ENCODE data around the gene LAMB3.

LAMB3 gene

GRCh38 chr1:209580577-209580976 lies 71.6 kb downstream of the LAMB3 start:
- Histone ChIP-seq H3K27me3 (peaks cover 8% of the 10 kb centered on the region), H3K4me3 (ENCODE audit: low read depth, low read length) (no peak overlapping the region), H3K9me3 (no peaks in the 10 kb centered on the region), H3K36me3 (no peaks in the 10 kb centered on the region), H3K4me1 (0 out of 2 replicates have a peak, but pooled peaks cover 2% of the 10 kb centered on the region)
- no peak for DNase-seq
- no peak for TF ChIP-seq CTCF (IDR thresholded peaks at IDR 0.05; ENCODE audit: low read depth, low read length)

GRCh38 chr1:209577346-209577745 lies 74.9 kb downstream of the LAMB3 start:
- 0 out of 2 replicates have a peak, but pooled peaks cover 2% of the 10 kb centered on the region for H3K4me1 ChIP-seq
- DNase-seq: no peak
- no peaks in the 10 kb centered on the region for H3K9me3 ChIP-seq
- H3K27me3 ChIP-seq: peaks cover 11% of the 10 kb centered on the region
- no peak overlapping the region for H3K4me3 ChIP-seq (ENCODE audit: low read depth, low read length)
- H3K36me3 ChIP-seq: no peaks in the 10 kb centered on the region
- no peak for TF ChIP-seq CTCF (IDR thresholded peaks at IDR 0.05; ENCODE audit: low read depth, low read length)

GRCh38 chr1:209576392-209577197 lies 75.6 kb downstream of the LAMB3 start:
- Histone ChIP-seq H3K36me3 (no peaks in the 10 kb centered on the region), H3K9me3 (no peaks in the 10 kb centered on the region), H3K4me1 (0 out of 2 replicates have a peak, but pooled peaks cover 2% of the 10 kb centered on the region), H3K27me3 (peaks cover 13% of the 10 kb centered on the region), H3K4me3 (ENCODE audit: low read depth, low read length) (no peak overlapping the region)
- peak; percentile 95 for TF ChIP-seq CTCF (IDR thresholded peaks at IDR 0.05; ENCODE audit: low read depth, low read length)
- peak; percentile 86 for DNase-seq

GRCh38 chr1:209570743-209571142 lies 81.5 kb downstream of the LAMB3 start:
- no peak for DNase-seq
- no peak for TF ChIP-seq CTCF (IDR thresholded peaks at IDR 0.05; ENCODE audit: low read depth, low read length)
- H3K36me3 ChIP-seq: no peaks in the 10 kb centered on the region
- peaks cover 15% of the 10 kb centered on the region for H3K27me3 ChIP-seq
- H3K4me3 ChIP-seq (ENCODE audit: low read depth, low read length): no peak overlapping the region
- H3K9me3 ChIP-seq: no peaks in the 10 kb centered on the region
- H3K4me1 ChIP-seq: no peaks in the 10 kb centered on the region

- peak; percentile 85 for DNase-seq
- no peak overlapping the region for H3K4me3 ChIP-seq (ENCODE audit: low read depth, low read length)
- TF ChIP-seq CTCF (IDR thresholded peaks at IDR 0.05; ENCODE audit: low read depth, low read length): peak; percentile 99
Observed at GRCh38 chr1:209569455-209570207, 82.6 kb downstream of the LAMB3 start.

More at GRCh38 chr1:209569455-209570207, 82.6 kb downstream of the LAMB3 start:
- Histone ChIP-seq H3K36me3 (no peaks in the 10 kb centered on the region), H3K9me3 (no peaks in the 10 kb centered on the region), H3K27me3 (peaks cover 15% of the 10 kb centered on the region), H3K4me1 (no peaks in the 10 kb centered on the region)
